Colonic mucosa (tissue), 4 donors: Measurements from ENCODE around the gene KRT1. TPM values are rescaled to one million over a fixed set of nuclear protein-coding genes. Genes with fewer than 3 reads are reported as not detected.

ENCODE experiments used
- DNase-seq: peaks from one replicate; pipeline ENCODE4 v3.0.0-alpha.2; 2020
- H3K27ac ChIP-seq: fragments of 200-600 bp; one replicate; pipeline ENCODE4 v1.8.0; 2021
- H3K27me3 ChIP-seq: fragments of 200-600 bp; one replicate; pipeline ENCODE4 v1.8.0; 2021
- H3K36me3 ChIP-seq: fragments of 200-600 bp; one replicate; pipeline ENCODE4 v1.8.0; 2021
- H3K4me1 ChIP-seq: fragments of 200-600 bp; one replicate; pipeline ENCODE4 v1.8.0; 2021; ENCODE audit warnings: mild to moderate bottlenecking
- H3K4me3 ChIP-seq: fragments of 200-600 bp; one replicate; pipeline ENCODE4 v1.8.0; 2021
- H3K9ac ChIP-seq, 2 donors: one replicate each; pipeline ENCODE4 v1.7.0; 2013; ENCODE audit warnings: control low read depth in 2 of 2, low read depth in 2 of 2, low read length in 2 of 2
- H3K9me3 ChIP-seq: fragments of 200-600 bp; one replicate; pipeline ENCODE4 v1.8.0; 2021
- intact Hi-C: fragments of 100-400 bp; cut with DNase I; formaldehyde crosslinking; loops from one replicate; pipeline ENCODE4 v1.14.1; 2022
- total RNA-seq, 2 donors: library from RNA; stranded (reverse); fragmentation: NEBNext Ultra II Directional in 1 of 2; extraction: Animal tissue kit (Norgen Biotek cat#: 25700) in 1 of 2; gene quantifications; one replicate each; pipeline ENCODE4 v1.2.1, GENCODE V29; 2021
- TF ChIP-seq, protein P1 (sequence below): fragments of 200-600 bp; IDR thresholded peaks from one replicate; pipeline ENCODE4 v1.8.0; 2022; ENCODE audit warnings: antibody characterized with exemption, mild to moderate bottlenecking
- donor health status: healthy.
- donor health status: DM: no; HTN: no; CAD: no.
- donor health status: DM: no; HTN: no; CAD: no.

The KRT1 gene
- total RNA-seq, 2 donors from 2014 or later, result 1.2 TPM; not detected in 1

DNA sequence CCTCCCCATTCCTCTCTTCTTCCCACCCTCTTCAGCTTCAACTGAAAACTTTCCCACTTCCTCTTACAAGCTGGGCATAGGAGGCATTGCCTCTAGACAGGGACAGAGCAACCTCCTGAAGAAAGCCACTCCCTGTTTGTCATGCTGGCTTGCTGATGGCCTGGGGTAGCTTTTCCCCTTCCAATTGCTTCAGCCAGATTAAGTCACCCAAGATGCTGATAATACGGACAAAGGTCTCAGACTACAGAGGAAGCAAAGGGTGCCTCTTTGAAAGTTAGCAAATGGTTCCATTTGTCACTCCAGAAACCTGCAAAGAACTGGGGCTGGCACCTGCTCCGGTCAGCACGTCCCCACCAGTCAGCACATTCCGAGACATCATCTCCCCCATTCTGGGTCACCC lies 34.2 kb downstream of the KRT1 start:
- no peaks in the 10 kb centered on the region for H3K36me3 ChIP-seq
- intact Hi-C loops, result no loop called here
- no peak overlapping the region for H3K27ac ChIP-seq
- H3K27me3 ChIP-seq, result no peaks in the 10 kb centered on the region
- TF ChIP-seq, protein P1, sequence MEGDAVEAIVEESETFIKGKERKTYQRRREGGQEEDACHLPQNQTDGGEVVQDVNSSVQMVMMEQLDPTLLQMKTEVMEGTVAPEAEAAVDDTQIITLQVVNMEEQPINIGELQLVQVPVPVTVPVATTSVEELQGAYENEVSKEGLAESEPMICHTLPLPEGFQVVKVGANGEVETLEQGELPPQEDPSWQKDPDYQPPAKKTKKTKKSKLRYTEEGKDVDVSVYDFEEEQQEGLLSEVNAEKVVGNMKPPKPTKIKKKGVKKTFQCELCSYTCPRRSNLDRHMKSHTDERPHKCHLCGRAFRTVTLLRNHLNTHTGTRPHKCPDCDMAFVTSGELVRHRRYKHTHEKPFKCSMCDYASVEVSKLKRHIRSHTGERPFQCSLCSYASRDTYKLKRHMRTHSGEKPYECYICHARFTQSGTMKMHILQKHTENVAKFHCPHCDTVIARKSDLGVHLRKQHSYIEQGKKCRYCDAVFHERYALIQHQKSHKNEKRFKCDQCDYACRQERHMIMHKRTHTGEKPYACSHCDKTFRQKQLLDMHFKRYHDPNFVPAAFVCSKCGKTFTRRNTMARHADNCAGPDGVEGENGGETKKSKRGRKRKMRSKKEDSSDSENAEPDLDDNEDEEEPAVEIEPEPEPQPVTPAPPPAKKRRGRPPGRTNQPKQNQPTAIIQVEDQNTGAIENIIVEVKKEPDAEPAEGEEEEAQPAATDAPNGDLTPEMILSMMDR, result no peak
- H3K9ac ChIP-seq, result no peak overlapping the region
- peaks cover 4% of the 10 kb centered on the region for H3K4me1 ChIP-seq
- H3K9me3 ChIP-seq, result no peaks in the 10 kb centered on the region
- peak; percentile 18 for DNase-seq
- H3K4me3 ChIP-seq, result no peak overlapping the region

DNA sequence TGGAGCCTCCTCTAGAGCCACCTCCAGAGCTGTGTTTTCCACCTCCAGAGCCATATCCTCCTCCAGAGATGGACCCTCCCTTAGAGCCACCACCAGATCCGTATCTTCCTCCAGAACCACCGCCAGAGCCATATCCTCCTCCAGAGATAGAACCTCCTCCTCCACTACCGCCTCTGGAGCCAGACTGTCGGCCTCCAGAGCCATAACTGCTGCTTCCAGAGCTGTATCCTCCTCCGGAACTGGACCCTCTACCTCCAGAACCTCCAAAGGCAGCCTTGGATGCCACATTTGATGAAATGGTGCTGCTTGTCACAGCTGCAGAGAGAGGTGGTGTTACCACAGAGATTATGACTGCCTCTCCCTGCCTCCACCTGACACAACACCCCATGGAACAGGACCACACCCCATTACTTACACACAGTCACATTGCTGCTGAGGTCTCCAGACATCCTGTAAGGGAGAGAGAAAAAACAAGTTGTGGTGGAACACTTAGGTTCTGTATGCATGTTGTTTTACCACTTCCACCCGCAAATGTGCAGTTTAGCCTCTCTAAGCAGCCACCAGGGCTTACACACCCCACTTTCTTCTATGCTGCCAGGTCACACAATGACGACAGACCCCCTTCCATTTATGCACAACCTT lies 35.0 kb downstream of the KRT1 start:
- no peaks in the 10 kb centered on the region for H3K9me3 ChIP-seq
- peaks cover 2% of the 10 kb centered on the region for H3K4me1 ChIP-seq
- H3K4me3 ChIP-seq, result no peak overlapping the region
- H3K36me3 ChIP-seq, result no peaks in the 10 kb centered on the region
- DNase-seq, result peak; percentile 18
- no peak overlapping the region for H3K27ac ChIP-seq
- no peak overlapping the region for H3K9ac ChIP-seq
- intact Hi-C loops, result no loop called here
- H3K27me3 ChIP-seq, result no peaks in the 10 kb centered on the region
- TF ChIP-seq, protein P1, result no peak

DNA sequence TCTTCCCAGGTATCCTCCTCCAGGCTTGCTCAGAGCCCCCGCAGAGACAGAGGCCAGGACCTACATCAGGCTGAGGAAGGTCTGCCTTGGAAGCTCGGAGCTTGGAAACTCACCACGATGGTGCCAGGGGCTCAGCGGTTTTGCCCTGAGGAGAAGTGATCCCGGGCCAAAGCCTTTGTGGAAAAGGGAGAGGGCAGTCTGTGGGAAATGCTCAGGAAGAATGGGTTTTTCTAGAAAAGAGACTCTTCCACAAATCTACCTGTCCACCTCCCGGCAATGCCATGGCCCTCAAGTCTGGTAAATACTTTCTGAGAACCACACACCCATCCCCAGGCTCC lies 36.2 kb downstream of the KRT1 start:
- H3K4me3 ChIP-seq, result no peak overlapping the region
- H3K36me3 ChIP-seq, result no peaks in the 10 kb centered on the region
- H3K27me3 ChIP-seq, result no peaks in the 10 kb centered on the region
- H3K4me1 ChIP-seq, result no peaks in the 10 kb centered on the region
- H3K9me3 ChIP-seq, result no peaks in the 10 kb centered on the region
- peak; percentile 10 for DNase-seq
- no peak overlapping the region for H3K9ac ChIP-seq
- TF ChIP-seq, protein P1, result no peak
- no peak overlapping the region for H3K27ac ChIP-seq
- intact Hi-C loops, result no loop called here

DNA sequence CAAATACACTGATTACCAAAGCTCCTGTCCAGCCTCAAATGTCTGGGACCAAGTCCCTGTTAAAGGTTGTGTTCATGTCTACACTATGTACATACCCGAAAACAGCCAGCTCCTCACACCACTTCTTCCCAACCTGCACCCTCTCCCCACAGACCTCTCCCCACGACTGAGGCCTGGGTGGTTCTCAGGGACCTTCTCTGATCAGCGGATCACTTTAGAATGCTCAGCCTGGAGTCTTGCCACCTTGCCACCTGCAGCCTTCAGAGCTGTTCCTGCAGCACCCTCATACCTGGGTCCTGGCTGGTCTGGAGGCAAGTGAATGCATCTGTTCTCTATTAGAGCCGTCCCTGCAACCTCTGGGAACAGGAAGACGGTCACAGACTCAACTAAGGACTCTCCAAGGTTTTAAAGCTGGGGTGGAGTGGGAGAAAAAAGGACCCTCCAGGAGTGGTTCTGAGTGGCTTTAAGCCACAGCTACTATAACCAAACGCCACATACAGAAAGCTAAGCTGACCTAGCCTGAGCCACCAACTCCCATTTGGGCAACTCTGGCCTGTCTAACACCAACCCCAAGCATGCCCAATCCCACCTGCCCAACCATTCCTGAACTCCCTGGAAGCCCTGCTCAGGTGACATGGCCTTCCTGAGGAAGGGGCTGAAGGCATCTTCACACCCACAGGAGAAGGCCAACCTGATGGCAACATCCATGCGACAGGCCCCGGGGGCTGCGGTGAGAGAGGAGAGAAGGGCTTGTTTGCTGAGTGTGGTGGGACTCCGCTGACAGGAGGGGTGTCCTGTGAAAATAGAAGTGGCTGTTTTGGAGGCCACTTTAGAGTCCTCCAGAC lies 36.8 kb downstream of the KRT1 start:
- intact Hi-C loops, result no loop called here
- Histone ChIP-seq H3K9ac (no peak overlapping the region), H3K4me1 (no peaks in the 10 kb centered on the region), H3K27ac (no peak overlapping the region), H3K36me3 (no peaks in the 10 kb centered on the region), H3K4me3 (no peak overlapping the region), H3K9me3 (no peaks in the 10 kb centered on the region), H3K27me3 (no peaks in the 10 kb centered on the region)
- peak; percentile 9 for DNase-seq
- TF ChIP-seq, protein P1, result no peak

DNA sequence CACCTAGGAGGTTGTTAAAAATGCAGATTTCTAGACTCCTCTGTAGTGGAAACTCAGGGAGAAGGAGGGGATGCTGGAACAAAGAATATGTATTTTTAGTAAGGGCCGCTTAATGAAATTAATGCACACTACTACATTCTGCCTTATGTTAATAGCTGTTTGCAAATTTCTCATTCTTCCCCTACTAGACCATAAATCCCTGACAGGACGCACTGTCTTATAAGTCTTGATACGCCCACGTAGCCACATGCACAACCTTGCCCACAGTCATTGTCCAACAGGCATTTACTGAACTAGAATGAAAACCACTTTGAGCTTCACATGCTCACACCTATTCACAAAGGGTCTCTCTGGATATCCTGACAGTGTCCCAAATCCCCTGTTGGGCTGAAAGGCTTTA lies 38.7 kb downstream of the KRT1 start:
- Histone ChIP-seq H3K36me3 (no peaks in the 10 kb centered on the region), H3K27ac (no peak overlapping the region), H3K4me1 (no peaks in the 10 kb centered on the region), H3K9ac (no peak overlapping the region), H3K9me3 (no peaks in the 10 kb centered on the region), H3K4me3 (no peak overlapping the region), H3K27me3 (no peaks in the 10 kb centered on the region)
- no peak for DNase-seq
- intact Hi-C loops, result no loop called here
- TF ChIP-seq, protein P1, result no peak
